Upper lobe of left lung (tissue), 6 donors: ENCODE measurements around the gene GPSM1. TPM values are rescaled to one million over a fixed set of nuclear protein-coding genes. Genes with fewer than 3 reads are reported as not detected.

Experiments used
- ATAC-seq, 2 donors: fragments of 200-7000 bp; cut with Tn5 transposase; one replicate each; pipeline ENCODE4 v1.9.1; 2022; ENCODE audit warnings: mild to moderate bottlenecking in 2 of 2, moderate library complexity in 2 of 2; ENCODE audit not compliant: low FRiP score in 2 of 2
- DNase-seq, 2 donors: peaks; one replicate each; pipeline ENCODE4 v3.0.0-alpha.2; 2019 to 2020
- H3K27ac ChIP-seq, 4 donors: fragments of 200-600 bp; sonication (generic); one replicate each; pipeline ENCODE4 v1.5.1; 2016 to 2019
- H3K27me3 ChIP-seq, 4 donors: fragments of 200-600 bp; sonication (generic); one replicate each; pipeline ENCODE4 v1.5.1; 2017 to 2019
- H3K36me3 ChIP-seq, 4 donors: fragments of 200-600 bp; sonication (generic); one replicate each; pipeline ENCODE4 v1.5.1; 2016 to 2019
- H3K4me1 ChIP-seq, 4 donors: fragments of 200-600 bp; sonication (generic); one replicate each; pipeline ENCODE4 v1.5.1; 2018 to 2019
- H3K4me3 ChIP-seq, 4 donors: fragments of 200-600 bp; sonication (generic); one replicate each; pipeline ENCODE4 v1.5.1; 2017 to 2019; ENCODE audit warnings: mild to moderate bottlenecking in 2 of 4, moderate library complexity in 1 of 4
- H3K9me3 ChIP-seq, 4 donors: fragments of 200-600 bp; sonication (generic); one replicate each; pipeline ENCODE4 v1.5.1; 2018 to 2019
- CTCF ChIP-seq, 6 experiments: fragments of 450-650 bp in 4 of 6; fragments of 200-600 bp in 2 of 6; sonication (generic) in 2 of 6; IDR thresholded peaks; one replicate each; pipeline ENCODE4 v1.5.1; 2016 to 2019; ENCODE audit warnings: antibody characterized with exemption in 6 of 6
- EP300 ChIP-seq, 4 donors: sonication (generic); formaldehyde crosslinking; IDR thresholded peaks; one replicate each; pipeline ENCODE4 v1.5.1; 2017; ENCODE audit warnings: antibody characterized with exemption in 4 of 4, control low read depth in 2 of 4
- POLR2A ChIP-seq, 4 donors: fragments of 450-650 bp; IDR thresholded peaks; one replicate each; pipeline ENCODE4 v1.5.1; 2016 to 2017; ENCODE audit warnings: antibody characterized with exemption in 4 of 4, mild to moderate bottlenecking in 2 of 4
- POLR2AphosphoS5 ChIP-seq, 2 donors: sonication (generic); formaldehyde crosslinking; IDR thresholded peaks; one replicate each; pipeline ENCODE4 v1.5.1; 2017; ENCODE audit warnings: antibody characterized with exemption in 2 of 2
- WGBS, 2 donors: methylation state at CpG; one replicate each; pipeline ENCODE4 v1.1.5; 2017 to 2018; 5-methylcytosine and 5-hydroxymethylcytosine counted together
- total RNA-seq, 6 donors: library from RNA; depleted of rRNA in 4 of 6; stranded (reverse); fragments of >200 nt in 4 of 6; gene quantifications; one replicate each; pipeline versions ENCODE4 v1.1.0 to v1.2.1, GENCODE V29; 2016 to 2021
- donor health status: DM: no; HTN: no; CAD: no; lungs with moderate emphysema.
- donor health status: DM: no; HTN: yes; CAD: no; lungs with severe emphysema.

GPSM1 gene
- total RNA-seq, 6 donors from 2014 or later = 10.0 to 78.6 (median 24.2) TPM

- no peaks in the 10 kb centered on the region for H3K9me3 ChIP-seq
- peak within 1 kb of the TSS; percentile 6 to 76 (median 64) for H3K27ac ChIP-seq
- DNase-seq (peak; percentile 64 to 81), ATAC-seq (peak; percentile 54 to 69)
- H3K36me3 ChIP-seq = peaks cover 0 to 10% (median under 1%) of the 10 kb centered on the region in 4 donors
- WGBS, 2 donors = 47 to 69% methylated on average over 12 to 25 of the region's 27 CpGs
- H3K4me1 ChIP-seq = peaks cover 10 to 19% (median 14%) of the 10 kb centered on the region in 4 donors
- H3K4me3 ChIP-seq = peak within 1 kb of the TSS in 3 of 4 donors; percentile 25 to 47 (median 35)
- no peaks in the 10 kb centered on the region for H3K27me3 ChIP-seq
- TF ChIP-seq POLR2A (IDR thresholded peaks at IDR 0.05) (peak in 1 of 4 donors; percentile 48), CTCF (IDR thresholded peaks at IDR 0.05) (no peak)
These were observed 46.2 kb downstream of the GPSM1 start, which contains the start of gene CARD9 for GRCh38 chr9:136373300-136374182. CARD9 (minus strand) TSS chr9:136373669; CDS start chr9:136372078, 1,591 bp downstream.

- H3K9me3 ChIP-seq = no peaks in the 10 kb centered on the region
- no peak for TF ChIP-seq CTCF (IDR thresholded peaks at IDR 0.05)
- no peak for TF ChIP-seq POLR2AphosphoS5 (IDR thresholded peaks at IDR 0.05)
- no peak for TF ChIP-seq EP300 (IDR thresholded peaks at IDR 0.05)
- no peak for TF ChIP-seq POLR2A (IDR thresholded peaks at IDR 0.05)
- H3K27me3 ChIP-seq = no peaks in the 10 kb centered on the region
- peak in 1 of 2 donors; percentile 47 for DNase-seq
- H3K36me3 ChIP-seq = peaks cover 0 to 16% (median 4%) of the 10 kb centered on the region in 4 donors
- H3K4me3 ChIP-seq = no peak overlapping the region
- no peak for ATAC-seq
- H3K4me1 ChIP-seq = peaks cover 10 to 19% (median 14%) of the 10 kb centered on the region in 4 donors
- 88% methylated on average over 14 of the region's 14 CpGs; no CpG with 5 or more reads in 1 of the 2 donors for WGBS, 2 donors
- H3K27ac ChIP-seq = no peak overlapping the region
These were observed 46.8 kb downstream of the GPSM1 start for GRCh38 chr9:136374183-136374575.

- peaks cover 0 to 23% (median 11%) of the 10 kb centered on the region in 4 donors for H3K36me3 ChIP-seq
- no peak overlapping the region for H3K4me3 ChIP-seq
- ATAC-seq (no peak), DNase-seq (peak in 1 of 2 donors; percentile 73)
- 94 to 95% methylated on average over 10 to 12 of the region's 12 CpGs for WGBS, 2 donors
- no peaks in the 10 kb centered on the region for H3K9me3 ChIP-seq
- no peaks in the 10 kb centered on the region for H3K27me3 ChIP-seq
- peaks cover 10 to 19% (median 14%) of the 10 kb centered on the region in 4 donors for H3K4me1 ChIP-seq
- H3K27ac ChIP-seq = no peak overlapping the region
- TF ChIP-seq POLR2AphosphoS5 (IDR thresholded peaks at IDR 0.05) = no peak
- TF ChIP-seq POLR2A (IDR thresholded peaks at IDR 0.05) = no peak
- TF ChIP-seq EP300 (IDR thresholded peaks at IDR 0.05) = no peak
- no peak for TF ChIP-seq CTCF (IDR thresholded peaks at IDR 0.05)
These were observed 47.8 kb downstream of the GPSM1 start for GRCh38 chr9:136375096-136375495.

GRCh38 chr9:136376457-136376856 lies 49.1 kb downstream of the GPSM1 start:
- Histone ChIP-seq H3K27ac (no peak overlapping the region), H3K4me1 (peaks cover 10 to 19% (median 14%) of the 10 kb centered on the region in 4 donors), H3K4me3 (no peak overlapping the region), H3K9me3 (no peaks in the 10 kb centered on the region), H3K27me3 (no peaks in the 10 kb centered on the region), H3K36me3 (peaks cover 0 to 32% (median 23%) of the 10 kb centered on the region in 4 donors)
- peak in 1 of 2 donors; percentile 67 for DNase-seq
- ATAC-seq = no peak
- WGBS, 2 donors = 77 to 78% methylated on average over 3 to 8 of the region's 8 CpGs
- no peak for TF ChIP-seq POLR2A (IDR thresholded peaks at IDR 0.05)
- TF ChIP-seq EP300 (IDR thresholded peaks at IDR 0.05) = no peak
- no peak for TF ChIP-seq POLR2AphosphoS5 (IDR thresholded peaks at IDR 0.05)
- no peak for TF ChIP-seq CTCF (IDR thresholded peaks at IDR 0.05)
